Uterus (tissue), 4 donors: Measurements from ENCODE around the gene LYPD6. TPM values are rescaled to one million over a fixed set of nuclear protein-coding genes. Genes with fewer than 3 reads are reported as not detected.

Source experiments
- DNase-seq, 2 donors: peaks; one replicate each; pipeline ENCODE4 v3.0.0-alpha.2; 2019 to 2020
- H3K27ac ChIP-seq, 2 donors: fragments of 200-600 bp; sonication (generic); 1 replicate in 1 of 2; 2 replicates in 1 of 2; pipeline ENCODE4 v1.5.1; 2016 to 2018
- H3K27me3 ChIP-seq, 2 donors: fragments of 200-600 bp; sonication (generic); one replicate each; pipeline ENCODE4 v1.5.1; 2018 to 2019; ENCODE audit warnings: control low read depth in 1 of 2
- H3K36me3 ChIP-seq, 2 donors: fragments of 200-600 bp; sonication (generic); one replicate each; pipeline ENCODE4 v1.5.1; 2019; ENCODE audit warnings: control low read depth in 1 of 2
- H3K4me1 ChIP-seq, 2 donors: fragments of 200-600 bp; sonication (generic); one replicate each; pipeline ENCODE4 v1.5.1; 2018 to 2019; ENCODE audit warnings: control low read depth in 1 of 2
- H3K4me3 ChIP-seq, 2 donors: fragments of 200-600 bp; sonication (generic); 1 replicate in 1 of 2; 2 replicates in 1 of 2; pipeline ENCODE4 v1.5.1; 2018 to 2019; ENCODE audit warnings: mild to moderate bottlenecking in 1 of 2
- H3K9me3 ChIP-seq, 2 donors: fragments of 200-600 bp; sonication (generic); one replicate each; pipeline ENCODE4 v1.5.1; 2019; ENCODE audit warnings: control low read depth in 1 of 2
- POLR2A ChIP-seq, 2 donors: fragments of 450-650 bp; IDR thresholded peaks; one replicate each; pipeline ENCODE4 v1.6.1; 2016; ENCODE audit warnings: antibody characterized with exemption in 2 of 2, mild to moderate bottlenecking in 1 of 2, moderate library complexity in 1 of 2
- intact Hi-C: fragments of 100-400 bp; cut with DNase I; formaldehyde crosslinking; loops from one replicate; pipeline ENCODE4 v1.15.1; 2023; ENCODE audit warnings: low total_unique reads
- total RNA-seq, 4 donors: library from RNA; depleted of rRNA in 3 of 4; stranded (reverse); fragments of >200 nt in 3 of 4; gene quantifications; one replicate each; pipeline versions ENCODE4 v1.1.0 to v1.2.4, GENCODE V29; 2014 to 2023
- TF ChIP-seq, protein P1 (sequence below), 4 experiments: fragments of 200-600 bp in 2 of 4; fragments of 450-650 bp in 2 of 4; sonication (generic) in 2 of 4; IDR thresholded peaks; one replicate each; pipeline ENCODE4 v1.5.1; 2016 to 2019; ENCODE audit warnings: antibody characterized with exemption in 4 of 4, mild to moderate bottlenecking in 2 of 4, moderate library complexity in 1 of 4
- donor health status: DM: yes; HTN: yes; CAD: no.

LYPD6 gene
- total RNA-seq, 4 donors from 2014 or later, result 0.29 to 23.7 (median 1.7) TPM

- Histone ChIP-seq H3K4me1 (no peaks in the 10 kb centered on the region), H3K36me3 (no peaks in the 10 kb centered on the region), H3K27me3 (no peaks in the 10 kb centered on the region), H3K4me3 (no peak overlapping the region), H3K9me3 (no peaks in the 10 kb centered on the region), H3K27ac (no peak overlapping the region)
- TF ChIP-seq, protein P1, sequence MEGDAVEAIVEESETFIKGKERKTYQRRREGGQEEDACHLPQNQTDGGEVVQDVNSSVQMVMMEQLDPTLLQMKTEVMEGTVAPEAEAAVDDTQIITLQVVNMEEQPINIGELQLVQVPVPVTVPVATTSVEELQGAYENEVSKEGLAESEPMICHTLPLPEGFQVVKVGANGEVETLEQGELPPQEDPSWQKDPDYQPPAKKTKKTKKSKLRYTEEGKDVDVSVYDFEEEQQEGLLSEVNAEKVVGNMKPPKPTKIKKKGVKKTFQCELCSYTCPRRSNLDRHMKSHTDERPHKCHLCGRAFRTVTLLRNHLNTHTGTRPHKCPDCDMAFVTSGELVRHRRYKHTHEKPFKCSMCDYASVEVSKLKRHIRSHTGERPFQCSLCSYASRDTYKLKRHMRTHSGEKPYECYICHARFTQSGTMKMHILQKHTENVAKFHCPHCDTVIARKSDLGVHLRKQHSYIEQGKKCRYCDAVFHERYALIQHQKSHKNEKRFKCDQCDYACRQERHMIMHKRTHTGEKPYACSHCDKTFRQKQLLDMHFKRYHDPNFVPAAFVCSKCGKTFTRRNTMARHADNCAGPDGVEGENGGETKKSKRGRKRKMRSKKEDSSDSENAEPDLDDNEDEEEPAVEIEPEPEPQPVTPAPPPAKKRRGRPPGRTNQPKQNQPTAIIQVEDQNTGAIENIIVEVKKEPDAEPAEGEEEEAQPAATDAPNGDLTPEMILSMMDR (IDR thresholded peaks at IDR 0.05), result no peak
- no peak for TF ChIP-seq POLR2A (IDR thresholded peaks at IDR 0.05)
- no peak for DNase-seq
- intact Hi-C loops, result no loop called here
These were observed 13.7 kb downstream of the LYPD6 start for GRCh38 chr2:149344105-149344504.

GRCh38 chr2:149346272-149346671 lies 15.9 kb downstream of the LYPD6 start:
- H3K27me3 ChIP-seq, result no peaks in the 10 kb centered on the region
- no peak overlapping the region for H3K27ac ChIP-seq
- DNase-seq, result no peak
- H3K36me3 ChIP-seq, result no peaks in the 10 kb centered on the region
- no peak overlapping the region for H3K4me3 ChIP-seq
- no peaks in the 10 kb centered on the region for H3K9me3 ChIP-seq
- no peaks in the 10 kb centered on the region for H3K4me1 ChIP-seq
- intact Hi-C loops, result no loop called here
- TF ChIP-seq POLR2A (IDR thresholded peaks at IDR 0.05), result no peak
- TF ChIP-seq, protein P1 (IDR thresholded peaks at IDR 0.05), result no peak

- no peaks in the 10 kb centered on the region for H3K9me3 ChIP-seq
- no peaks in the 10 kb centered on the region for H3K4me1 ChIP-seq
- no peak overlapping the region for H3K27ac ChIP-seq
- intact Hi-C loops, result no loop called here
- no peaks in the 10 kb centered on the region for H3K36me3 ChIP-seq
- DNase-seq, result no peak
- no peak overlapping the region for H3K4me3 ChIP-seq
- no peaks in the 10 kb centered on the region for H3K27me3 ChIP-seq
- TF ChIP-seq, protein P1 (IDR thresholded peaks at IDR 0.05), result no peak
- no peak for TF ChIP-seq POLR2A (IDR thresholded peaks at IDR 0.05)
These were observed 17.9 kb downstream of the LYPD6 start for GRCh38 chr2:149348291-149348690.

DNA sequence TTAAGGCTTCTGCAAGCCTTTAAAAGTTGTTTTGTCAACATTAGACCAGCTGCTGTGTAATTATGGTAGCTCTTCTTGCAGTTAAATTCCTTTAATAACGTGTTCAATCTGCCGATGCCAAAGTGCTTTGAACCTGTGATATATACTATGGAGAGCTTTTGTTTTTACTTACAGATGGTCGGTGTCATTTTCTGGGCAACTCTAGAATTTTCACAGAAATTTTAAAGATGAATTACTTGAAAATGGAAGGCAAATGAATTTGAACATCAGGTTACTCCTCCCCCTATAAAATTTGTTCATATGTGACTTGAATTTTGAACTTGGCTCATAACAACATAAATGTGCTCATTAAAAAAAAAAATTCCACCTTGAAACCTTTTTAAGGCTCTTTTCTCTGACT lies 23.0 kb downstream of the LYPD6 start:
- H3K4me1 ChIP-seq, result no peaks in the 10 kb centered on the region
- no peak for TF ChIP-seq POLR2A (IDR thresholded peaks at IDR 0.05)
- TF ChIP-seq, protein P1 (IDR thresholded peaks at IDR 0.05), result no peak
- H3K4me3 ChIP-seq, result no peak overlapping the region
- H3K36me3 ChIP-seq, result no peaks in the 10 kb centered on the region
- no peaks in the 10 kb centered on the region for H3K9me3 ChIP-seq
- H3K27me3 ChIP-seq, result no peaks in the 10 kb centered on the region
- no peak overlapping the region for H3K27ac ChIP-seq
- DNase-seq, result no peak
- intact Hi-C loops, result no loop called here

GRCh38 chr2:149355716-149356422 lies 25.5 kb downstream of the LYPD6 start:
- Histone ChIP-seq H3K4me1 (no peaks in the 10 kb centered on the region), H3K27ac (no peak overlapping the region), H3K4me3 (no peak overlapping the region), H3K9me3 (no peaks in the 10 kb centered on the region), H3K27me3 (no peaks in the 10 kb centered on the region), H3K36me3 (no peaks in the 10 kb centered on the region)
- intact Hi-C loops, result no loop called here
- DNase-seq, result no peak
- TF ChIP-seq POLR2A (IDR thresholded peaks at IDR 0.05), result no peak
- TF ChIP-seq, protein P1 (IDR thresholded peaks at IDR 0.05), result no peak
